Stimulated activated CD4-positive, alpha-beta T cell treated with anti-CD3 and anti-CD28 coated beads, TNF-alpha, amount 100 ng/mL, for 1 hour (primary cell): ENCODE measurements around the gene TWNK.
A peak's percentile ranks its signal among the peaks of the same experiment; 100 is the strongest.

Experiments
- DNase-seq, 3 donors: peaks; one replicate each; pipeline ENCODE4 v3.0.0-alpha.2; 2020; ENCODE audit warnings: low read depth in 3 of 3, low spot score in 1 of 3

TWNK gene

GRCh38 chr10:100986952-100987684, at the start of gene TWNK, which contains the start of gene MRPL43:
TSS of gene TWNK (plus strand) at chr10:100987543. CDS start at chr10:100988211, 668 bp downstream.
TSS of gene MRPL43 (minus strand) at chr10:100987497. CDS start at chr10:100987443, 54 bp downstream.
- DNase-seq, result peak; percentile 55 to 76 (median 63)

- no peak for DNase-seq
These were observed 47.5 kb upstream of the TWNK start for GRCh38 chr10:100939763-100940344.

GRCh38 chr10:100942229-100942628, 45.1 kb upstream of the TWNK start:
- no peak for DNase-seq

GRCh38 chr10:100943508-100943907, 43.8 kb upstream of the TWNK start:
- no peak for DNase-seq

GRCh38 chr10:100945754-100946153, 41.6 kb upstream of the TWNK start:
- no peak for DNase-seq

GRCh38 chr10:100948916-100949315, 38.4 kb upstream of the TWNK start:
- DNase-seq, result no peak

- DNase-seq, result no peak
These were observed 27.1 kb upstream of the TWNK start for GRCh38 chr10:100960251-100960650.

GRCh38 chr10:100962351-100963080, 24.8 kb upstream of the TWNK start:
- no peak for DNase-seq

- DNase-seq, result no peak
These were observed 23.5 kb upstream of the TWNK start for GRCh38 chr10:100963826-100964225.

- no peak for DNase-seq
These were observed 21.5 kb upstream of the TWNK start for GRCh38 chr10:100965820-100966219.

GRCh38 chr10:100966887-100967286, 20.5 kb upstream of the TWNK start:
- DNase-seq, result no peak

GRCh38 chr10:100967332-100967731, 20.0 kb upstream of the TWNK start:
- no peak for DNase-seq

- no peak for DNase-seq
These were observed 19.1 kb upstream of the TWNK start for GRCh38 chr10:100968062-100968736.

GRCh38 chr10:100968863-100969186, 18.5 kb upstream of the TWNK start:
- DNase-seq, result no peak

GRCh38 chr10:100969187-100970075, 17.9 kb upstream of the TWNK start, which contains the start of gene SEMA4G:
TSS of gene SEMA4G (plus strand) at chr10:100969504. CDS start at chr10:100972913, 3,409 bp downstream.
- DNase-seq, result peak in 1 of 3 donors; percentile 36

- peak in 1 of 3 donors; percentile 11 for DNase-seq
These were observed 17.0 kb upstream of the TWNK start for GRCh38 chr10:100970076-100970913.

- no peak for DNase-seq
These were observed 16.2 kb upstream of the TWNK start for GRCh38 chr10:100970914-100971811.

- DNase-seq, result no peak
These were observed 15.0 kb upstream of the TWNK start for GRCh38 chr10:100972115-100972903.
